ENCODE measurements around the gene RASGRP1.

DNA sequence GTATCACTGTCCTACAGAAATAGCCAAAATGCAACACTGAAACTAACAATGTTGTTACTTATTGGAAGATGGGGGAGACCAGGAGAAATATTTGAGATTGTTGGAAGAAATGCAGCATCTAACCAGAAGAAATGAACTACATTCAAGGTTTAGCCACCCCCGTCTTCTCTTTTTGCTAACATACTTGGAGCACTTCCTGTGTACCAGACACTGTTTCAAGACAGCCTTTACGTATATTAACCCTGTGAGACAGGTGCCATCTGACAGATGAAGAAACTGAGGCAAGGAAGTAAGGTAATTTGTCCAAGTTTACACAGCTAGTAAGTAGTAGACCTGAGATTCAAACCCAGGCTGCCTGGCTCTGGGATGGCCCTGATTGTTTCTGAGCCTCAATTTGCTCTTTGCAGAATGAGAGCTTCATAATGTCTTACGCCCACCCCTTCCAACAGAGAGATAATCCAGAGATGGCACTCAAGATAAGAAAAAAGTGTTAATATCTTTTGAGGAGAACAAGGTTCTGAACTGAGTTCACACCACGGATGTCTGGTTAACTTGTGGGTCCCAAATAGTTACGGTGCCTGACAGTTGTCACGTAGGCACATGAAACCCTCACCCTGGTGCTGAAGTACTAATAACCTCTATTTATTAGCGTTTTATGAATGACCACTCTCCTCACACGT, 26.1 kb downstream of the RASGRP1 start:
- TF ChIP-seq, protein P1, sequence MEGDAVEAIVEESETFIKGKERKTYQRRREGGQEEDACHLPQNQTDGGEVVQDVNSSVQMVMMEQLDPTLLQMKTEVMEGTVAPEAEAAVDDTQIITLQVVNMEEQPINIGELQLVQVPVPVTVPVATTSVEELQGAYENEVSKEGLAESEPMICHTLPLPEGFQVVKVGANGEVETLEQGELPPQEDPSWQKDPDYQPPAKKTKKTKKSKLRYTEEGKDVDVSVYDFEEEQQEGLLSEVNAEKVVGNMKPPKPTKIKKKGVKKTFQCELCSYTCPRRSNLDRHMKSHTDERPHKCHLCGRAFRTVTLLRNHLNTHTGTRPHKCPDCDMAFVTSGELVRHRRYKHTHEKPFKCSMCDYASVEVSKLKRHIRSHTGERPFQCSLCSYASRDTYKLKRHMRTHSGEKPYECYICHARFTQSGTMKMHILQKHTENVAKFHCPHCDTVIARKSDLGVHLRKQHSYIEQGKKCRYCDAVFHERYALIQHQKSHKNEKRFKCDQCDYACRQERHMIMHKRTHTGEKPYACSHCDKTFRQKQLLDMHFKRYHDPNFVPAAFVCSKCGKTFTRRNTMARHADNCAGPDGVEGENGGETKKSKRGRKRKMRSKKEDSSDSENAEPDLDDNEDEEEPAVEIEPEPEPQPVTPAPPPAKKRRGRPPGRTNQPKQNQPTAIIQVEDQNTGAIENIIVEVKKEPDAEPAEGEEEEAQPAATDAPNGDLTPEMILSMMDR (IDR thresholded peaks at IDR 0.05; ENCODE audit: low read depth, low read length) = no peak
- no peak for TF ChIP-seq EZH2phosphoT487 (IDR thresholded peaks at IDR 0.05; ENCODE audit: low read depth)

All from OCI-LY3 (cell line).